Cardiac muscle cell (in vitro differentiated cells and primary cell): ENCODE measurements around the gene CST6. TPM values are rescaled to one million over a fixed set of nuclear protein-coding genes. Genes with fewer than 3 reads are reported as not detected.
A peak's percentile ranks its signal among the peaks of the same experiment; 100 is the strongest.

Experiments
- DNase-seq, 2 donors: peaks; one replicate each; pipeline versions ENCODE4 v3.0.0 to v3.0.0-alpha.2; 2010 to 2017; ENCODE audit warnings: low read depth in 1 of 2, low spot score in 1 of 2
- H3K27ac ChIP-seq: fragments of 200-600 bp; sonication (generic); 2 replicates; pipeline ENCODE4 v1.5.1; 2016
- H3K27me3 ChIP-seq: fragments of 200-600 bp; sonication (generic); 2 replicates; pipeline ENCODE4 v1.6.0; 2016; ENCODE audit warnings: control low read depth
- H3K36me3 ChIP-seq: fragments of 200-600 bp; sonication (generic); 2 replicates; pipeline ENCODE4 v1.5.1; 2016; ENCODE audit warnings: control low read depth
- H3K4me1 ChIP-seq: fragments of 200-600 bp; sonication (generic); 2 replicates; pipeline ENCODE4 v1.8.1; 2017; ENCODE audit warnings: low read depth, mild to moderate bottlenecking, mixed run types
- H3K4me3 ChIP-seq: fragments of 200-600 bp; sonication (generic); 2 replicates; pipeline ENCODE4 v1.5.1; 2016; ENCODE audit warnings: mild to moderate bottlenecking
- H3K9me3 ChIP-seq: fragments of 200-600 bp; sonication (generic); 2 replicates; pipeline ENCODE4 v1.5.1; 2017; ENCODE audit warnings: low read depth, mild to moderate bottlenecking, control low read depth
- CTCF ChIP-seq: IDR thresholded peaks from 2 replicates; pipeline ENCODE4 v1.5.1; 2012; ENCODE audit warnings: low read depth, mild to moderate bottlenecking, low read length
- polyA plus RNA-seq: library from polyadenylated mRNA; unstranded; fragments of >200 nt; fragmentation: Nextera tagmentation; extraction: Ambion mirVana; gene quantifications from 2 replicates; pipeline ENCODE4 v1.2.1, GENCODE V29; 2016
- total RNA-seq: library from RNA; depleted of rRNA; stranded (reverse); fragments of >200 nt; gene quantifications from 2 replicates; pipeline ENCODE4 v1.2.3, GENCODE V29; 2016

CST6 gene
- total and polyA plus RNA-seq, 2 experiments from 2014 or later, result not detected

DNA sequence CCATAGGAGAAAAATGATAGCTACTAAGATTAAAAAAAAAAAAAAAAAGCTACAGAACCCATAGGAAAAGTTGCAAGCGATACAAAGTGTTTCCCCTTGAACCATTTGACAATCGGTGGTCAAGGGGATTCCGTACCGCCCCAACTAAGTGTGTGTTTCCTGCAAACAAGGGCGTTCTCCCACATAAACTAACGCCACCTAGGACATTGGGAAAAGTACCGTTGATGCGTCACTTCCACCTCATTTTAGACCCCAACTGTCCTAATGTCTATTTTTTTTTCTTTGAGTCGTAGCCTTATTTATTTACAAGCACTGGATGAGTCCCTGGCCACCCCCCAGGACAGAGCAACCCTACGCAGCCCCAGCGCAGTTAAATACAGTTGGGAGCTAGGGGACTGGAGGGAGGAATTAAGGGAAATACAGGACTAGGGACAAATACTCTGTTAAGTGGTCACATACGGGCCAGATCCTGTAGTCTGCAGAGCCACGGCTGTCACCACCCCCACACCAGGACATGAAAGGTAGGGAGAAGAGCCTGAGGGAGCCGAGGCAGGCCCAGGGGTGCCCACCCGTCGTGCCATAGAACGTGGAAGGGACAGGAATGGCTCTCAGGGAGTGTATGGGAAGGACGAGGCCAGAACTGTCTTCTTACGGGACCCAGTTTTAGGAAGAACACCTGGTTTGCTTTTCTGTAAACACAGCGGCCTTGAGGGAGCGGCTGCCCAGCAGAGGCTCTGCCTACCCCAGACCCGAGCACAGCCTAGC is 28.8 kb upstream of the CST6 start:
- H3K4me1 ChIP-seq, result no peaks in the 10 kb centered on the region
- H3K27me3 ChIP-seq, result no peaks in the 10 kb centered on the region
- TF ChIP-seq CTCF, result no peak
- no peak for DNase-seq
- no peak overlapping the region for H3K4me3 ChIP-seq
- H3K9me3 ChIP-seq, result no peaks in the 10 kb centered on the region
- peaks cover 15% of the 10 kb centered on the region for H3K36me3 ChIP-seq
- H3K27ac ChIP-seq, result no peak overlapping the region

- no peak overlapping the region for H3K27ac ChIP-seq
- no peak for TF ChIP-seq CTCF
- peaks cover 12% of the 10 kb centered on the region for H3K36me3 ChIP-seq
- no peaks in the 10 kb centered on the region for H3K27me3 ChIP-seq
- no peaks in the 10 kb centered on the region for H3K4me1 ChIP-seq
- DNase-seq, result no peak
- H3K9me3 ChIP-seq, result no peaks in the 10 kb centered on the region
- no peak overlapping the region for H3K4me3 ChIP-seq
These were observed 28.2 kb upstream of the CST6 start for GRCh38 chr11:65983589-65983987.

- Histone ChIP-seq H3K9me3 (no peaks in the 10 kb centered on the region), H3K27ac (no peak overlapping the region), H3K27me3 (no peaks in the 10 kb centered on the region), H3K36me3 (no peaks in the 10 kb centered on the region), H3K4me1 (no peaks in the 10 kb centered on the region), H3K4me3 (no peak overlapping the region)
- DNase-seq, result no peak
- no peak for TF ChIP-seq CTCF
These were observed 24.5 kb upstream of the CST6 start for GRCh38 chr11:65987336-65987735.

DNA sequence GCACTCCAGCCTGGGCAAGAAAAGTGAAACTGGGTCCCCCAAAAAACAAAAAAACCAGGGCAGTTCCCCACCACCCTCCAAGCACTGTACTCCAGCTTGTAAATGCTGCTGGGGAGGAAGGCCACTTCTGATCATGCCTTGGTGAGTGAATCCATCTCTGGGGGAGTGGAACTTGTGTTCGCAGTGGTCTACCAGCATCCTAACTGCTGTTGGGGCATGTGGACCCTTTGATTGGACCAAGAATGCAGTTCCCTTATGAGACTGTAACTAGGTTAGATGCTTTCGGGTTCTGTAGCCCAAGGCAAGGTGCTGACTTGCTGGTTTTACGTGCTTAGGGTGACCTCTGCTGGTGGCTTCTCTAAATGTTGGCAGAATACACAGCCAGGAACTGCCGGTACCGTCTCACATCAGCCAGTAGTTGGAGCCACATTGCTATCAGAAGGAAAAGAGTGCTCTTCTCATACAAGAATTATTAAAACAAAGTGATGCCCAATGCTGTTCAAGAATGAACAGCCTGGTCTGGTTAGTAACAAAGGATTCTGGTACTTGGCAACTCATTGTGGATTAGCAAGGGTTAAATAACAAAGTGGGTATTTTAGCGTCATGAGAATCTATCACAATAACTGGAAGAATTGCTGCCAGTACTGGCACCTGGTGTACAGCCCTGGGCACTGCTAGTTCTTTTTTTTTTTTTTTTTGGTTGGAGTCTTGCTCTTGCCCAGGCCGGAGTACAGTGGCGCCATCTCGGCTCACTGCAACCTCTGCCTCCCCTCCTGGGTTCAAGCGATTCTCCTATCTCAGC is 22.8 kb upstream of the CST6 start:
- DNase-seq, result peak; percentile 94 to 98
- Histone ChIP-seq H3K9me3 (no peaks in the 10 kb centered on the region), H3K27me3 (no peaks in the 10 kb centered on the region), H3K27ac (no peak overlapping the region), H3K36me3 (no peaks in the 10 kb centered on the region), H3K4me1 (no peaks in the 10 kb centered on the region), H3K4me3 (no peak overlapping the region)
- peak; percentile 98 for TF ChIP-seq CTCF

- H3K4me3 ChIP-seq, result no peak overlapping the region
- no peaks in the 10 kb centered on the region for H3K27me3 ChIP-seq
- no peak for TF ChIP-seq CTCF
- H3K4me1 ChIP-seq, result no peaks in the 10 kb centered on the region
- no peaks in the 10 kb centered on the region for H3K9me3 ChIP-seq
- no peak for DNase-seq
- no peak overlapping the region for H3K27ac ChIP-seq
- no peaks in the 10 kb centered on the region for H3K36me3 ChIP-seq
These were observed 19.8 kb upstream of the CST6 start for GRCh38 chr11:65992056-65992455.
